Right kidney (tissue), 1 donor: ENCODE measurements around the gene RPS4Y1.

Experiments
- DNase-seq: peaks from one replicate; pipeline ENCODE4 v3.0.0-alpha.2; 2016

RPS4Y1 gene

GRCh38 chrY:2874211-2874610 is 32.8 kb downstream of the RPS4Y1 start:
- no peak for DNase-seq

- no peak for DNase-seq
These were observed 42.2 kb downstream of the RPS4Y1 start for GRCh38 chrY:2883561-2883960.

DNA sequence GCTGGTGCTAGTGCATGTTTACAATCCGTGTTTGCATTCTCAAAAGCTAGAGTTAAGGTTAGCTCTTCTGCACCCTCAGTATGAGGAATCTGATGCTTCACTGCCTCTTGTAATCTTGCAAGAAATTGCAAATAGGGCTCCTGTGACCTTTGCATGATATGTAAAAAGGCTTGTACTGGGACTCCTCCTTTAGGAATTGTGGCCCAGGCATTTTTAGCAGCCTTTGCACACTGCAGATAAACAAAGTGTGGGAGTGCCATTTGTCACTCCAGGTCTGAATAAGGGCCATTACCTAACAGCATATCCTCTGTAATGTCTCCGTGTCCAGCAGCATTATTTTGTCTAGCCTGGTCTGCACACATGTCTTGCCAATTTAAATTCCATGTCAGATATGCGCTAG is 44.5 kb downstream of the RPS4Y1 start:
- DNase-seq: no peak

GRCh38 chrY:2887386-2887785 is 46.0 kb downstream of the RPS4Y1 start:
- DNase-seq: no peak

DNA sequence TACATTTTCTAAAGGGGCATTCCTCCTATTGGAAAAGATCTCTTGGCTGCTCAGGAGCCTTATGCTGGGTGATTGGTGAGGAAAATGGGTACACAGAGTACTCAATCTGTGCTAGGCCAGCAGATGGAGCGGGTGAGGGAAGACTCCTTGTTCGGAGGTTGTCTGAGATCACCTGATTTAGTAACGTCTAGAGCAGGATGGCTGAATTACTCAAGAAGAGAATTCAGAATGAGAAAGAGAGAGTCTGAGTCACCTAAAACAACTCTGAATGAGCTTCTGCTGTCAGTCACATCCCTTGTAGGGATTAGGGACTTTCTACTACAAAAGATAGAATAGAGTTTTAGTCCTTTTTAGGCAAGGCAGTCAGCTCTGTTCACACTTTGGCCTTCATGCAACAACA is 46.6 kb downstream of the RPS4Y1 start:
- no peak for DNase-seq

DNA sequence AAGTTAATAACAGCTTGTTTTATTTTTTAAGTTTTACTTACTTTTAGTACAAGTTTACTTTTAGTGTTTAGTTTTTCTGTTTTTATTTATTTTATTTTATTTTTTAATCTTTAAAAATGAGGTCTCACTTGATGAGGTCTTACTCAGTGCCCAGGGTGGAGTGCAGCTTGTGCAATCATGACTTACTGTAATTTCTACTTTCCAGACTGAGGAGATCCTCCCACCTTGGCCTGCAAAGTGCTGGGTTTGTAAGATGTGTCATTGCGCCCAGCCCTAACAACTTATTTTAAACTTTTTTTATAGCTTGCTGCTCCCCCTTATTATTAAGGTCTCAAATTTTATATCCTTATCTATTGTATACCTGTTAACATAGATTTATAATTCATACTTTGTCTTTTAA is 52.1 kb downstream of the RPS4Y1 start:
- DNase-seq: no peak

DNA sequence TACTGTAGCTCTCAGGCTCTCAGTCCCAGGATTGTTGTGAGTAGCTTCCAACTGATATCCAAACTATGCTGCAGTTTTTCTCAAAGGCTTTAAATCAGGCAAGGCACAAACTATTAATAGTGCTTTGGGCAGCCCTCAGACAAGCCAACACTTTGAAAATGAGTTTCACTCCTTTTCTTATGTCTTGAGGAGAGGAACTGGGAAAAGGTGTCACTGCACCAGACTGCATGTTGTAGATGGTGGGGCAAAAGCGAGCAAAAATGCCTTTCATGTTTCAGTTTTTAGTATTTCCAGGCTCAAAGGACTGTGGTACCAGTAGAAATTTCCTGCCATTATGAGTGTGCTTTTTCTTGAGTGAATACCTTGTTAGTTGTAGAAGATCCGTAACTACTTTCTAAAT is 54.6 kb downstream of the RPS4Y1 start:
- no peak for DNase-seq

GRCh38 chrY:2907356-2907755 is 66.0 kb downstream of the RPS4Y1 start:
- no peak for DNase-seq

- DNase-seq: no peak
These were observed 71.8 kb downstream of the RPS4Y1 start for GRCh38 chrY:2913066-2913815.
